ENCODE data around the gene PIM1.

PIM1 gene

DNA sequence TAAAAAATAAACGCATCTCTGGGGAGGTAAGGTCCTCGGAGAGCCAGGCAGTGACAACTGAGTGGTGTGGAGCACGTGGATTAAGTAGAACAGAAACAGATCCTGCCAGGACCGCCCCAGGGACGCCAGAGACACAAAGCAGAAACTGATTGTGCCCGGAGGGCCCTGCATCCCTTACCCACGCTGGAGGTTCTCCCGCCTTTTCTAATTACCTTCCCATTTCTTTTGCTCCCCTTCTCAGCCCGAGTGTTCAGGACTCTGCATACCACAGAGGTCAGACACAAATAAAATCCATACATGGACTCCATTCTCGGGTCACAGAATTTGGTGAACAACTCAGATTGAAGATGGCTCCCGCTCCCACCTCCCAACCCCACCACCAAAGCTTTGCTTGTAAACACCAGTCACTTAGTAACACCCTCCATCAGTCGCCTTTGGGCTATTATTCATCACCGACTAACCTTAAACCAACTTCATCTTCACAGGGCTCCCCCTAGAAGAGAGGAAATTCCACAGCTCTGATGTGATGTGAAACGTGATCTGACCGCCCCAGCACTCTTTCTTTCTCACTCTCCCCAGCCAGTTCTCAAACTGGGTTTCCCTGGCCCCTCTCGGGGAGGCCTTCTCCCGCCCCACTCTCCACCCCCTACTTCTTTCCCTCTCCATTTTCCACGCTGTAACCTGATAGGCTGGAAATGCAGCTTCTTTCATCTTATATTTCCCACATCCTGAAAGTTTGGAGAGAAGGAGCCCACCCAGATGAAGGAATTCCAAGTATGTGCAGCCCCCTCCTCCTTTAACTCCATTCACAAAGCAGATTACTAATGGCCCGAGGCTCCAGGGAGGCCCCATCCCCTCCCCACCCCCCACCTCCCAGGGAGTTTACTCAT, 32.5 kb upstream of the PIM1 start:
- DNase-seq (ENCODE audit: low spot score), result no peak

DNA sequence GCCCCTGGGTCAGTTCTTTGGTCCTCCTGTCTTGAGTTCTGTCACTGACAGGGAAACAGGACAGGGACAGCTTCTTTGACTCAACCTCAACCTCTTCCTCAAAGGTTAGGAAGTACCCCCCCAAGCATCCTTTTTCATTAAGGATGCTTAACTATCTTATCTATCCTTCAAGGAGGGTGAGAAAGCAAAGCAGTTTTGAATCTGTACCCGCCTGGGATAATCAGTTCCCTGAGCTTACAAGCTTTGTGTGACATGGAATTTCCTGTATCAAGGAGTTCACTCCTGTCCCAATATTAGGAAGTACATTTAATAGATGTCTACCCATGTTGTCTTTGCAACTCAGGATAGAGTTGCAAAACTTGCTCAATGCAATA, 31.1 kb upstream of the PIM1 start:
- DNase-seq (ENCODE audit: low spot score), result no peak

DNA sequence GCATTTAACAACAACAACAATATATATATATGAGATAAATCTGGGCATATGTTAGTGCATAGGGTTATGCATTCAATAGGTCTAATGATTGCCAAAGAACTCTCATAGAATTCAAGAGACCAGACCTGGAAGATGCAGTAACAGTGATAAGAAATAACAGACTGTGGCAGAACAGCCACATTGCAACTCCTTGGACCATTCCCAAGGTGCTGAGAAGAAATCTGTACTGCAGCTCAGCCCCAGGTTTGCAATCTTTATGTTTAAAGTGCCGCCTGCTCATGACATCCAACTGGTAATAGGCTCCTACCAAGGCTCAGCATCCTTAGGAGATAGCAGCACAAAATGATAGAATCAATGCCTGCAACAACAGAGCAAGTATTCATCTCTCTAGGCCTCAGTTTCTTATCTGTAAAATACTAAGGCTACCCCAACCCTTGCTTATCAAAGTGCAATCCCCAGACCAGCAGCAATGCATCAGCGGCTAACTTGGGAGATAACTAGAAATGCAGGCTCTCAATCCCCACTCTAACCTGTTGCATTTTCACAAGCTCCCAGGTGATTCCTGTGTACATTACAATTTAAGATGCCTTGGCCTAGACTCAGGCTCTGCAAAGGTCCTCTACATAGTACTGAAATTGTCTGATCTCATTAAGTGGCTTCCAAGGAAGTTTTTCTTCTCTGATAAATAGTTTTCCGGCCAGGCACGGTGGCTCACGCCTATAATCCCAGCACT, 30.6 kb upstream of the PIM1 start:
- DNase-seq (ENCODE audit: low spot score), result no peak

DNA sequence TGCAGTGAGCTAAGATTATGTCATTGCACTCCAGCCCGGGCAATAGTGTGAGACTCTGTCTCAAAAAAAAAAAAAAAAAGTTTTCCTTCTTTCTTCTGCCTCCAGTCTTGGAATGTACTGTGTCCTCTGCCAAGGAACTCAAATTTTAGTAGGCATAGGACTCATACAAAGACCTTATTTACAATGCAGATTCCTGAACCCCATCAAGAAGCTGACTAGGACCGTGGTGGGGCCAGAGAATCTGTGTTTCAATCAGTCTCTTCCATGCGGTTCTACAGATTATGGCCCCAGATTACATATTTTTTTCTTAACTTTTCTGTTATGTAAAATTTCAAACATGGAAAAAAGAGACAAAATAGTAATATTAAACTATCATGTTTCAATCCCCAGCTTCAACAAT, 29.8 kb upstream of the PIM1 start:
- no peak for DNase-seq (ENCODE audit: low spot score)

DNA sequence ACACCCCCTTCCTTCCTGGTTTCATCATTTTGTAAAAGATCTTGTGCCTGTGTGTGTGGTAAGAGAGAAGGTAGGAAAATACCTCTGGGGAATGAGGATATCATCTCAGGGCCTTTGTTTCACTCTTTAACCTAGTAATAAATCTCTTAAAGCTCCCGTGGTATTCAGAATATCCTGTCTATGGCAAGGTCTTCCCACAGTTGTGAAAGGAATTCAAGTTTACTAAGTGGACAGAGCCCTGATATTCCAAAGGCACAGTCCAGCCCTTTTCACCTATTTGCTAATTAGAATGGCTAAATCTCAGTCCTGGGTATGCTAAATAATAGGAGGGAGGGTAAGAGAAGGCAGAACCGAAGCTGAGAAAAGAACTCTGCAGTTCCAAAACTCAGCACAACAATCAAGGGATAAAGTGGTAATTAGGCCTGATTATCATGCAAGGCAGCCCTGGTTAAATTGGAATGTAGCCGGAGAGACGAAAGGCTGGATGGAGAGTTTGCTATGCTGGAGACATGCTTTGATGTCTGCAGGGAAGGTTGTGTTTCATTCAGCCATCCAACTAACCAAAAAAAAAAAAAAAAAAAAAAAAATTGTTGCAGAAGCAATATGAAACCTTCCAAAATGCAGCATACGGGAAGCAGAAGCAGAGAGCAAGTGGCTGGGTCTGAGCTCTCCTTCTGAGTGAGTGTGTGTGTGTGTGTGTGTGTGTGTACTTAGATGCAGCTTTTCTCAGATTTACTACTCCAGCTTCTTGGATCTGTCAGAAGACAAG, 28.5 kb upstream of the PIM1 start:
- DNase-seq (ENCODE audit: low spot score), result no peak

DNA sequence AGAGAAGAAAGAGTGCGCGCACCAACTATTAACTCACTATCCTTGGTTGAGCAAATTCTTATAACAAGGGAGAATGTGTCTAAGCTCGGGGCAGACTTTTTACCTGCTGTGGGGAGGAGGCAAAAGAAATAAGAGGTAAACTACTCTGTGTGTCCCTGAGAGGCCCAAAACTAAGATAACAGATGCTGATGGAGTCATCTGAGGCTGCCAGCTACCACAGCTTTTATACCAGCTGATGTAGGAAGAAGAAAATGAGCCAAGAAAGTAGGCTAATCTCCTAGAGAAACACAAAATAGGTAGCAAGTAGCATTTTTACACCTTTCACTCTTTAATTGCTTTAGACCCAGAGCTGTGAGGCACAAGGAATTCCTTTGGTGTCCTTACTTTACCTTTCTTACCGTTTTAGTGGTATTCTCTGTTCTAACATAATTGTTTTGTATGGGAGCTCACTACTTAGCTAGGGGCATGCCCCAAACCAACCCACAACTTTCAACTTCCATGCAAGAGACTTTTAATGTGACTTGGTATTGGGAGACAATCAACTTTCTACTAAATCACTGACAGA, 27.8 kb upstream of the PIM1 start:
- DNase-seq (ENCODE audit: low spot score), result no peak

DNA sequence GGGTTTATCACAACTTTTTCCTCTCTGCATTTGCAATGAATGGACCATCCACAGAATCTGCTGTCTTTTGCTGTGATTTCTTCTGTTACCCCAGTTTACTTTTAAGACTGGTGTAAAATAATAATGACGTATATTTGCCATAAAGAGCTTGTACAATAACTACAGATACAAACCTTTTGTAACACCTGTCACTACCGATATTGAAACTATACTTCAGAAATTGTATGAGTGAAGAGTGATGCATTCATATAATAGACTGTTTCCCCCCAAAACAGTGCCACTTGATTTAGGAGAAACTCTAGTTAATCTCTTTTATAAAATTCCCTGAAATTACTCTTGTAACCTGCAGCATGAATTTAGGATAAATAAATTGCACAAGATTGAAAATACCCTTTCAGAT, 26.4 kb upstream of the PIM1 start:
- no peak for DNase-seq (ENCODE audit: low spot score)

DNA sequence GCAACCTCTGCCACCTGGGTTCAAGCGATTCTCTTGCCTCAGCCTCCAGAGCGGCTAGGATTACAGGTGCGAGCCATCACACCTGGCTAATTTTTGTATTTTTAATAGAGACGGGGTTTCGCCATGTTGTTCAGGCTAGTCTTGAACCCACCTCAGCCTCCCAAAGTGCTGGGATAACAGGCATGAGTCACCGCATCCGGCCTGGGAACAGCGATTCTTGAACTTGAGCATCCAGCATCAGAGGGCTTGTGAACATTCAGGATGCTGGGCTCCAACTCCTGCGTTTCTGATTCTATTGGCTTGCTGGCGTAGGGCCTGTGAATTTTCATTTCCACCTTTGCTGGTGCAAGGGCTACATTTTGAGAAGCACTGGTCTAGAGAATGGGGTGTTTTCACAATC, 24.5 kb upstream of the PIM1 start:
- DNase-seq (ENCODE audit: low spot score), result no peak

DNA sequence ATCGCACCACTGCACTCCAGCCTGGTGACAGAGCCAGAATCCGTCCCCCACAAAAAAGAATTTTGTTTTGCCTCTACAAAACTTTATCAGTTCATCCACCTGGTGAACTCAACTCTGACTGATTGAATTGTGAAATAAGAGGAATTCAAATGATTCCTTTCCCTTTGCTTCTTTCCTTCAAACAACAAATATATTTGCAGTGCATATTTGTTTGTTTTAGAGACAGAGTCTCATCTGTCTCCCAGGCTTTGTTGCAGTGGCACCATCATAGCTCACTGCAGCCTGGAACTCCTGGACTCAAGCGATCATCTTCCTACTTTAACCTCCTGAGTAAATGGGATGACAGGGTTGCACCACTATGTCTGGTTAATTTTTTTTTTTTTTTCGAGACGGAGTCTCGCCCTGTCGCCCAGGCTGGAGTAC, 23.2 kb upstream of the PIM1 start:
- no peak for DNase-seq (ENCODE audit: low spot score)

DNA sequence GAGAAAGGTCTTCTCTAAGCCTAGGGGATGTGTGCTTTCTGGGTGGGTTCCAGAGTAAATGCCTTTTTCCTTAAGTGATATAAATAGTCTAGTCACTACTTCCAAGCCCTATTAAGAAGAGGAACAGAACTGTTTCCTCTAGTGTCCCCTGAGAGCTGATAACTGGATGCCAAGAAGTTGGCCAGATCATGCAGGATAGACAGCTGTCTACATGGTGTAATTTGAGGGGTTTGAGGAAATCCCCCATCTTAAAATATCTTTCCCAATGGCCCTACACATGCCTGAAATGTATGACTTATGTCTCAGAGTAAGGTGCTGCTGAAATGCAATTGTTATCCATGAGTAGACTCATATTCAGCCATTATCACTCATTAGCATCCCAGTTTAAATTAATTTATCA, 20.2 kb upstream of the PIM1 start:
- no peak for DNase-seq (ENCODE audit: low spot score)

DNA sequence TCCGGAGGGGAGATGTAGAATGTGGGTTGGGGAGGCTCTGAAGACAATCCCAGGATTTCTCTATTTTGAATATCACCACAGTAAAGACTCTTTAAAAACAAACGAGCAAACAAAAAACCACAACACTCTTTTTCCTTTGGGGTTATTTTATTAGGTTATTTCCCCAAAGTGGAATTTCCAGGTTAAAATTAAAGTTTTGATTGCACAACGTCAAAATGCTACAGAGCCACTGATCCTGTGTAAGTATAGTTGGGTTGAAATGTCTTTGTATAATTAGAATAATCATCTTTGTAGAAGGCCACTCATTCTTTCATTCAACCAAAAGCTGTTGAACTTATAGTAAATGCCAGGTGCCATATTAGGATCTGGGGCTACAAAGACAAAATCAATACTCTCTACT, 19.6 kb upstream of the PIM1 start:
- no peak for DNase-seq (ENCODE audit: low spot score)

DNA sequence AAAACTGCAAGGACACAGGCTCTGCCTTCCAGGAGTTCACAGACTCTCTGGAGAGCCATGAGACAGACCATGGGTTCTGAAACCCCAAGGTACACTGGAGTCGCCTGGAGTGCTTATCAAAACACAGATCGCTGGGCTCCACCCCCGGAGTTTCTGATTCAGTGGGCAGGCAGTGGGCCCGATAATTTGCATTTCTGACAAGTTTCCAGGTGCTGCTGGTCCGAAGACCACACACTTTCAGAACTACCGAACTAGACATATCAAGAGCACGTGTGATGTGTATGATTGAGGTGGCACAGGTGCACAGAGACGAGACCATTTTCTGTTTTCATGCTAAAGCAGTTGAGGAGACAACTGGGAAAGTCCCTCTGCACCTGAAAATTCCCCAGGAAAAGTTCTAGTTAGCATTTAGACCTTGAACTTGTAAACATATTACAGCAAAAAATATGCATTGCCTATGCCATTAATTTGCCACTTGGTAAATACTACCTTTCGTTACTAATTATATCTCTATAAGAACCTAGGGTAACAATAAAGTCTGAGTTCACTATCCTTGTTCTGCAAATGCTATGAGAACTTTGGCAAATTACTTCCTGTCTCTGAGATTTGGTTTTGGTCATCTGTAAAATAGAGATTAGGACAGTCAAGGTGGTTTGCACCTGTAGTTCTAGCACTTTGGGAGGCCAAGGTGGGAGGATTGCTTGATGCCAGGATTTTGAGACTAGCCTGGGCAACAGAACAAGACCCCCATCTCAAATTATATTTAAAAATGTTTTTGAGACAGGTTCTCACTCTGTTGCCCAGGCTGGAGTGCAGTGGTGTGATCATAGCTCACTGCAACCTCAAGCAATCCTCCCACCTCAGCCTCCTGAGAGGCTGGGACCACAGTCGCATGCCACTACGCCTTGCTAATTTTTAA, 14.3 kb upstream of the PIM1 start:
- DNase-seq (ENCODE audit: low spot score), result no peak

DNA sequence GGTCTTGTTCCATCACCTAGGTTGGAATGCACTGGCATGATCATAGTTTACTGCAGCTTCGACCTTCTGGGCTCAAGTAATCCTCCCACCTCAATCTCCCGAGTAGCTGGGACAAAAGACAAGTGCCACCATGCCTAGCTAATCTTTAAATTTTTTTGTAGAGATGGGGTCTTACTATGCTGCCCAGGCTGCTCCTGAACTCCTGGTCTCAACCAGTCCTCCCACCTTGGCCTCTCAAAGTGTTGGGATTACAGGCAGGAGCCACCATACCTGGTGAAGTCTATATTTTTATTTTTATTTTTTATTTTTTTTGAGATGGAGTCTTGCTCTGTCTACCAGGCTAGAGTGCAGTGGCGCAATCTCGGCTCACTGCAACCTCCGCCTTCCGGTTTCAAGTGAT, 11.4 kb upstream of the PIM1 start:
- DNase-seq (ENCODE audit: low spot score), result no peak

DNA sequence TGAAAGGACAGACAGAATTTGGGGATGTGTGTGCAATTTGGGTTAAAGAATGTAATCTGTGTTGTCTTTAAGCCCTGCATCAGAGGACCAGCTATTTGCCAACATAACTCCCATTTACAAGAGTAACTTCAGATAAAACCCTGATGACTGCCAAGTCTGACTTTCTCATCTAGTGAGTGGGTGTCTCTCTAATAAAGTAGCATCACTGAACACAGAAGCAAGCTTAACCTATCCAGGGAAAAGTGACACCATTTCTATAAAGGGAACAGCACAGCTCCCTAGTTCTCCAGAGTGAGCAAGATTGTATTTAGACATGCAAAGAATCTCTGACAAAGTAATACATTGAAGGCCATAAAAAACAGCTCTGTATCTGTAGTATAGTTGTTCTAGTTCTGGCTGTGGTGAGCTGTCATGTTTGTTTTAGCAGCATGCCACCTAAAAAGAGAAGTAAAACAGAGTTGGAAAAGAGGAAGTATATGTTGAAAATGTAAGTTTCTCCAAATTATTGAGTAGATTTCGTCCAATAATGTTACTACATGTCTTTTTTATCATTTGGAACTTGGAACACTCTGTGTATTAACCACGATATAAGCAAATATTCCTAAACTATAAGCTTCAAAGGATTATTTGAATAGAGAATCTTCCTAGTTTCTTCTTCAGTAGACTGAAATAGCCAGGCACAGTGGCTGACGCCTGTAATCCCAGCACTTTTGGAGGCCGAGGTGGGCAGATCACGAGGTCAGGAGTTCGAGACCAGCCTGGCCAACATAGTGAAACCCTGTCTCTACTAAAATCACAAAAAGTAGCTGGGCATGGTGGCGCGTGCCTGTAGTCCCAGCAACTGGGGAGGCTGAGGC, 8.8 kb upstream of the PIM1 start:
- peak; percentile 55 for DNase-seq (ENCODE audit: low spot score)

DNA sequence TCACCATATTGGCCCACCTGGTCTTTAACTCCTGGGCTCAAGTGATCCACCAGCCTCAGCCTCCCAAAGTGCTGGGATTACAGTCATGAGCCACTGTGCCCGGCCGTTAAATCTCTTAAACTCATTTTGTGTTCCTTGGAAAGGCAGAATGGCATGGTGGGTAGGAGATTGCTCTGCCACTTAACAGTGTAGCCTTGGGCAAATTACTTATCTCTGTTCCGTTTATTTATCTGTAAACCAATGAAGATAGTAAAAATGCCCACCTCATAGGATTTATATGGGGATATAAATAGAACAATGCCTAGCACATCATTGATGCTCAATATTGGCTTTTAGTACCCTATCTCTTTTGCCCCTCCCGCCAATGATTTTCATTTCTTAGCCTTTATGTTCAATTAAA, 7.2 kb upstream of the PIM1 start:
- no peak for DNase-seq (ENCODE audit: low spot score)

DNA sequence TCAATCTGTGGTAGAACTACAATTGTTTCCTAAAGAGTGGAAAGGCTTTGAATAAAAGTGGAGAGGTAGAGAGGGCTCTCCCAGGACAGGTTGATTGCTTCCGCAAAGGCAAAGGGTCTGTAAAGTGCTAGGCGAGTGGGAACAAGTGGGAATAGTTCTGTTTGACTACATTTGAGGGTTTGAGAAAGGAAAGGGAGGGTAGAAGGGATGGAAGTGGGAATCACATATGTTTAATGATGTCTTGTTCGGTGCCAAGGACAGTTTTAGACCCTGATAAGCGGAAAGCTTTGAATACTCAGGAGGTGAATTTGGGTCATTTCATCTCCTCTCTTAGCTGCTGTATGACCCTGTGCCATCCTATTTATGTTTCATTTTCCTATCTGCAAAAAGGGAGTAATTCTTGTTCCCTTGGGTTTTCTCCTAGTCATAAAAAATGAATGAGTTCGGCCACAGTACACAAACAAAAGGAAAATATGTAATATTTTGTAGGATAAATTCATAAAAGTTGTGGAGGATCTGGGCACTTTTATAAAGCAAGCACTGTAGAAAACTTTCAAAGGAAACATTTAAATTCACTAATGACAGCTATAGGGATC, 1.7 kb upstream of the PIM1 start:
- no peak for DNase-seq (ENCODE audit: low spot score)

DNA sequence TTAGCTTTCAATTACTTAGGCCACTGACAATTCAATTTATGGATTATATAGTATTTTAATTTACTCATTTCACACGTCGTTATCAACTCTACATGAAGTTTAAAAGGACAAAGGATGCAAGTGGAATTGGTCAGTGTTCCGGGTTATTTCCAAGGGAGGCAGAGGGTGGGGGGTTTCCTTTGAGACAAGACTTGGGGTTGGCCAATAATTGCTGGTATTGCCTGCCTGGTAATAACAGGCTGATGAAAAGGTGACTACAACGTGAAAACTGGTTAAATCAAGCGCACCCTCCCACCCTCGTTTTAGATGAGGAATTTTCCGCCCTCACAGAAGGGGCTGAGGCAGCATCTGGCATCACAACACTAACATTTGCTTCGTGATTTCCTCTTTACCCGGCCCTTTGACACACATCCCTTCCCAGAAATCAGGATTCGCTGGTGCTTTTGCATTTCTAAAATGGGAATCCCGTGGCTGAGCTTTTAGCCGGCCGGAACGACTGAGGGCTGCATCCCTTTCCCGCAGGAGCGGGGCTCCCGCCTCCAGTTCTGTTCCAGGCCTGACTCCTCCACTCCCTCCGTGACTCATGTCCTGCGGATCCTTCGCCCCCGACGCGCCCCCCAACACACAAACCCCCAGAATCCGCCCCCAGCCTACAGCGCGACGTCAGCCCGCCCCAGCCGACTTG, 999 bp upstream of the PIM1 start:
- peak; percentile 58 for DNase-seq (ENCODE audit: low spot score)

DNA sequence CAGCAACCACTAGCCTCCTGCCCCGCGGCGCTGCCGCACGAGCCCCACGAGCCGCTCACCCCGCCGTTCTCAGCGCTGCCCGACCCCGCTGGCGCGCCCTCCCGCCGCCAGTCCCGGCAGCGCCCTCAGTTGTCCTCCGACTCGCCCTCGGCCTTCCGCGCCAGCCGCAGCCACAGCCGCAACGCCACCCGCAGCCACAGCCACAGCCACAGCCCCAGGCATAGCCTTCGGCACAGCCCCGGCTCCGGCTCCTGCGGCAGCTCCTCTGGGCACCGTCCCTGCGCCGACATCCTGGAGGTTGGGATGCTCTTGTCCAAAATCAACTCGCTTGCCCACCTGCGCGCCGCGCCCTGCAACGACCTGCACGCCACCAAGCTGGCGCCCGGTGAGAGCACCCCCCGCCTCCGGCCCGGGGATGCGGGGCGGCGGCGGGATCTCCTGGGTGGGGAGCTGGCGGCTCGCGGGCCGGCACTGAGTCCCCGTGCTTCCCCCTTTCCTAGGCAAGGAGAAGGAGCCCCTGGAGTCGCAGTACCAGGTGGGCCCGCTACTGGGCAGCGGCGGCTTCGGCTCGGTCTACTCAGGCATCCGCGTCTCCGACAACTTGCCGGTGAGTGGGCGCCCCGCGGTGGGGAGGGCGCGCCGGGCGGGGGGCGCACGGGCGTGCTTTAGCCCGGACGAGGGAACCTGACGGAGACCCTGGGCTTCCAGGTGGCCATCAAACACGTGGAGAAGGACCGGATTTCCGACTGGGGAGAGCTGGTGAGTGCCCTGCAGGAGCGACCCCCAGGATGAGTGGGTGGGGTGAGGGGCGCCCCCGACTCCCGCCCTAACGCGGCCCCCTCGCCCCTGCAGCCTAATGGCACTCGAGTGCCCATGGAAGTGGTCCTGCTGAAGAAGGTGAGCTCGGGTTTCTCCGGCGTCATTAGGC, 585 bp downstream of the PIM1 start:
- DNase-seq (ENCODE audit: low spot score), result no peak

Measured in pons (tissue), 1 donor.